ENCODE results near the gene SHOC1. TPM values are rescaled to one million over a fixed set of nuclear protein-coding genes. Genes with fewer than 3 reads are reported as not detected.

The SHOC1 gene
- total RNA-seq, 2 experiments from 2014 or later = not detected

GRCh38 chr9:111783857-111784256, 10.9 kb downstream of the SHOC1 start:
- no peak overlapping the region for H3K4me3 ChIP-seq (ENCODE audit: low read depth, low read length, poor library complexity, severe bottlenecking)
- H2AFZ ChIP-seq (ENCODE audit: low read length) = no peak overlapping the region
- H3K36me3 ChIP-seq (ENCODE audit: insufficient read depth, low read length) = no peaks in the 10 kb centered on the region
- no TSS peak for BruUV-seq (replicated peaks)
- DNase-seq (ENCODE audit: low spot score) = no peak
- H3K9me2 ChIP-seq (ENCODE audit: insufficient read depth, low read length) = no peaks in the 10 kb centered on the region
- H3K79me2 ChIP-seq (ENCODE audit: insufficient read depth, low read depth, low read length) = no peaks in the 10 kb centered on the region
- H3K9me3 ChIP-seq (ENCODE audit: low read length) = no peaks in the 10 kb centered on the region
- ChIA-PET CTCF (ENCODE audit: unreplicated experiment) (no interaction called here), POLR2A (interaction anchor here (0.7 to 0.9 kb wide), 2 partner anchors 12 to 22 kb away, joined by 3 read pairs; no protein-coding TSS in a partner anchor)
- no peaks in the 10 kb centered on the region for H4K20me1 ChIP-seq (ENCODE audit: insufficient read depth, low read length)
- intact Hi-C loops (cut with micrococcal nuclease; ENCODE audit: unreplicated experiment) = no loop called here
- H3K4me2 ChIP-seq (ENCODE audit: low read length) = no peak overlapping the region
- no peak for TF ChIP-seq CTCF (conservative IDR thresholded peaks at IDR 0.05; ENCODE audit: low read length)
- TF ChIP-seq EZH2phosphoT487 (IDR thresholded peaks at IDR 0.05; ENCODE audit: borderline replicate concordance, low read depth, low read length) = no peak
- H3K27ac ChIP-seq (ENCODE audit: low read depth, low read length, poor library complexity, severe bottlenecking) = no peak overlapping the region
- H3K4me1 ChIP-seq (ENCODE audit: insufficient read depth, low read length, poor library complexity, severe bottlenecking) = no peaks in the 10 kb centered on the region

- no peak overlapping the region for H2AFZ ChIP-seq (ENCODE audit: low read length)
- no TSS peak for BruUV-seq (replicated peaks)
- no peak for DNase-seq (ENCODE audit: low spot score)
- no peaks in the 10 kb centered on the region for H3K9me2 ChIP-seq (ENCODE audit: insufficient read depth, low read length)
- intact Hi-C loops (cut with micrococcal nuclease; ENCODE audit: unreplicated experiment) = no loop called here
- ChIA-PET POLR2A (no interaction called here), CTCF (ENCODE audit: unreplicated experiment) (no interaction called here)
- H3K4me1 ChIP-seq (ENCODE audit: insufficient read depth, low read length, poor library complexity, severe bottlenecking) = no peaks in the 10 kb centered on the region
- H3K4me2 ChIP-seq (ENCODE audit: low read length) = no peak overlapping the region
- no peaks in the 10 kb centered on the region for H4K20me1 ChIP-seq (ENCODE audit: insufficient read depth, low read length)
- no peak overlapping the region for H3K27ac ChIP-seq (ENCODE audit: low read depth, low read length, poor library complexity, severe bottlenecking)
- H3K4me3 ChIP-seq (ENCODE audit: low read depth, low read length, poor library complexity, severe bottlenecking) = no peak overlapping the region
- TF ChIP-seq EZH2phosphoT487 (IDR thresholded peaks at IDR 0.05; ENCODE audit: borderline replicate concordance, low read depth, low read length) = no peak
- H3K36me3 ChIP-seq (ENCODE audit: insufficient read depth, low read length) = no peaks in the 10 kb centered on the region
- no peaks in the 10 kb centered on the region for H3K79me2 ChIP-seq (ENCODE audit: insufficient read depth, low read depth, low read length)
- H3K9me3 ChIP-seq (ENCODE audit: low read length) = no peaks in the 10 kb centered on the region
These were observed 11.3 kb downstream of the SHOC1 start for GRCh38 chr9:111783424-111783823.

GRCh38 chr9:111766066-111766465, 28.7 kb downstream of the SHOC1 start:
- Histone ChIP-seq H3K4me1 (ENCODE audit: insufficient read depth, low read length, poor library complexity, severe bottlenecking) (no peaks in the 10 kb centered on the region), H3K27ac (ENCODE audit: low read depth, low read length, poor library complexity, severe bottlenecking) (no peak overlapping the region), H2AFZ (ENCODE audit: low read length) (no peak overlapping the region), H3K9me3 (ENCODE audit: low read length) (no peaks in the 10 kb centered on the region), H3K9me2 (ENCODE audit: insufficient read depth, low read length) (no peaks in the 10 kb centered on the region), H3K79me2 (ENCODE audit: insufficient read depth, low read depth, low read length) (no peaks in the 10 kb centered on the region), H3K36me3 (ENCODE audit: insufficient read depth, low read length) (no peaks in the 10 kb centered on the region), H4K20me1 (ENCODE audit: insufficient read depth, low read length) (no peaks in the 10 kb centered on the region), H3K4me3 (ENCODE audit: low read depth, low read length, poor library complexity, severe bottlenecking) (no peak overlapping the region), H3K4me2 (ENCODE audit: low read length) (no peak overlapping the region)
- POLR2A ChIA-PET = no interaction called here
- no peak for TF ChIP-seq CTCF (conservative IDR thresholded peaks at IDR 0.05; ENCODE audit: low read length)
- TF ChIP-seq EZH2phosphoT487 (IDR thresholded peaks at IDR 0.05; ENCODE audit: borderline replicate concordance, low read depth, low read length) = no peak
- intact Hi-C loops (cut with micrococcal nuclease; ENCODE audit: unreplicated experiment) = no loop called here
- CTCF ChIA-PET (ENCODE audit: unreplicated experiment) = no interaction called here
- no peak for DNase-seq (ENCODE audit: low spot score)
- no TSS peak for BruUV-seq (replicated peaks)

All from OCI-LY7 (cell line).